GM21367 (cell line): ENCODE measurements around the gene VWC2L.

Experiments used
- ATAC-seq: cut with Tn5 transposase; IDR thresholded peaks from one replicate; pipeline ENCODE4 v1.9.1; 2021; ENCODE audit not compliant: unreplicated experiment

The VWC2L gene

GRCh38 chr2:214533541-214533940 is 122.7 kb downstream of the VWC2L start:
- no peak for ATAC-seq

GRCh38 chr2:214536625-214537024 is 125.8 kb downstream of the VWC2L start:
- ATAC-seq: no peak

- ATAC-seq: no peak
Observed at GRCh38 chr2:214537929-214538328, 127.1 kb downstream of the VWC2L start.

- no peak for ATAC-seq
Observed at GRCh38 chr2:214542295-214542694, 131.4 kb downstream of the VWC2L start.

GRCh38 chr2:214542866-214543265 is 132.0 kb downstream of the VWC2L start:
- no peak for ATAC-seq

- ATAC-seq: no peak
Observed at GRCh38 chr2:214543386-214543955, 132.6 kb downstream of the VWC2L start.

- ATAC-seq: no peak
Observed at GRCh38 chr2:214545898-214546542, 135.2 kb downstream of the VWC2L start.

GRCh38 chr2:214547931-214548330 is 137.1 kb downstream of the VWC2L start:
- ATAC-seq: no peak

- ATAC-seq: no peak
Observed at GRCh38 chr2:214549946-214550345, 139.1 kb downstream of the VWC2L start.

- no peak for ATAC-seq
Observed at GRCh38 chr2:214550786-214551185, 139.9 kb downstream of the VWC2L start.

GRCh38 chr2:214557884-214558283 is 147.0 kb downstream of the VWC2L start:
- no peak for ATAC-seq

GRCh38 chr2:214558341-214558740 is 147.5 kb downstream of the VWC2L start:
- no peak for ATAC-seq

GRCh38 chr2:214560176-214560575 is 149.3 kb downstream of the VWC2L start:
- ATAC-seq: no peak

- no peak for ATAC-seq
Observed at GRCh38 chr2:214560618-214561190, 149.8 kb downstream of the VWC2L start.

- ATAC-seq: no peak
Observed at GRCh38 chr2:214565246-214565645, 154.4 kb downstream of the VWC2L start.

GRCh38 chr2:214566457-214566856 is 155.6 kb downstream of the VWC2L start:
- ATAC-seq: no peak

- ATAC-seq: no peak
Observed at GRCh38 chr2:214569419-214570035, 158.7 kb downstream of the VWC2L start.

GRCh38 chr2:214574084-214574781 is 163.4 kb downstream of the VWC2L start:
- no peak for ATAC-seq

- no peak for ATAC-seq
Observed at GRCh38 chr2:214575030-214575429, 164.2 kb downstream of the VWC2L start.

GRCh38 chr2:214575465-214575864 is 164.6 kb downstream of the VWC2L start:
- ATAC-seq: no peak

GRCh38 chr2:214577769-214578168 is 166.9 kb downstream of the VWC2L start:
- no peak for ATAC-seq

- no peak for ATAC-seq
Observed at GRCh38 chr2:214578442-214578841, 167.6 kb downstream of the VWC2L start.
